Measurements from ENCODE around the gene TBXAS1. TPM values are rescaled to one million over a fixed set of nuclear protein-coding genes. Genes with fewer than 3 reads are reported as not detected.
A peak's percentile ranks its signal among the peaks of the same experiment; 100 is the strongest.

Gene TBXAS1
- total and polyA plus RNA-seq, 2 donors (not counting 3 experiments of a cell fraction or from before 2014, with no cell fraction given), result 2.1 to 4.3 TPM

GRCh38 chr7:139914306-139915267 is 85.5 kb downstream of the TBXAS1 start:
- CTCF ChIA-PET, result interaction anchor here (0.6 to 1.5 kb wide), 4 partner anchors 14 to 269 kb away, joined by 3 to 5 read pairs (median 4); no protein-coding TSS in a partner anchor

GRCh38 chr7:139915268-139915863 is 86.3 kb downstream of the TBXAS1 start:
- no peaks in the 10 kb centered on the region for H3K27me3 ChIP-seq (ENCODE audit: control insufficient read depth in 2 of 2, insufficient read depth in 2 of 2, low read length in 2 of 2)
- no TSS peak for BruUV-seq (replicated peaks)
- peaks cover 30% of the 10 kb centered on the region for H3K4me1 ChIP-seq (ENCODE audit: control insufficient read depth, extremely low read depth, insufficient read depth, low read length)
- no peak for TF ChIP-seq MAX (IDR thresholded peaks at IDR 0.05; ENCODE audit: insufficient read depth, insufficient read length)
- ChIA-PET CTCF (interaction anchor here (0.6 to 1.5 kb wide), 4 partner anchors 14 to 270 kb away, joined by 3 to 5 read pairs (median 3); no protein-coding TSS in a partner anchor), POLR2A (no interaction called here)
- intact Hi-C loops (cut with micrococcal nuclease), result no loop called here
- no peak overlapping the region for H3K4me3 ChIP-seq (replicated peaks in 1 of 3; ENCODE audit: insufficient read depth in 1 of 3, low read depth in 1 of 3, low read length in 3 of 3)
- dilution Hi-C loops (cut with MboI; ENCODE audit: extremely low pct_ligation_motif_present, low sequenced_read_pairs), result no loop called here
- no peak overlapping the region for H3K4me2 ChIP-seq (ENCODE audit: insufficient read depth, low read length)
- no peaks in the 10 kb centered on the region for H3K79me2 ChIP-seq (ENCODE audit: control insufficient read depth, insufficient read depth, low read length)
- FAIRE-seq (no peak), DNase-seq (ENCODE audit: low read depth, low spot score) (no peak)
- no peaks in the 10 kb centered on the region for H3K9me3 ChIP-seq (replicated peaks; ENCODE audit: control insufficient read depth, insufficient read depth, low read length)
- no peak overlapping the region for H3K9ac ChIP-seq (replicated peaks; ENCODE audit: extremely low read depth, insufficient read depth, low read length)
- H2AFZ ChIP-seq (ENCODE audit: low read depth, low read length), result no peak overlapping the region
- no peaks in the 10 kb centered on the region for H3K9me1 ChIP-seq (replicated peaks; ENCODE audit: control insufficient read depth, extremely low read depth, insufficient read depth, low read length)
- H4K20me1 ChIP-seq (replicated peaks; ENCODE audit: control insufficient read depth, extremely low read depth, insufficient read depth, low read length), result no peaks in the 10 kb centered on the region
- H3K36me3 ChIP-seq (ENCODE audit: control insufficient read depth in 2 of 2, extremely low read depth in 1 of 2, insufficient read depth in 2 of 2, low read length in 2 of 2), result no peaks in the 10 kb centered on the region
- H3K27ac ChIP-seq (ENCODE audit: insufficient read depth, low read depth, low read length), result peak overlapping the region; percentile 72

More at GRCh38 chr7:139914306-139915267, 85.5 kb downstream of the TBXAS1 start:
- H3K9me3 ChIP-seq (replicated peaks; ENCODE audit: control insufficient read depth, insufficient read depth, low read length), result no peaks in the 10 kb centered on the region
- no peak overlapping the region for H3K4me2 ChIP-seq (ENCODE audit: insufficient read depth, low read length)
- H3K79me2 ChIP-seq (ENCODE audit: control insufficient read depth, insufficient read depth, low read length), result no peaks in the 10 kb centered on the region
- POLR2A ChIA-PET, result interaction anchor here (0.5 kb wide), 1 partner anchor 9 kb away, joined by 3 read pairs; no protein-coding TSS in a partner anchor
- TF ChIP-seq MAX (IDR thresholded peaks at IDR 0.05; ENCODE audit: insufficient read depth, insufficient read length) (no peak), GATA2 (IDR thresholded peaks at IDR 0.05; ENCODE audit: insufficient read depth, insufficient read length, low read depth, low read length) (peak; percentile 28)
- H3K4me3 ChIP-seq (replicated peaks in 1 of 3; ENCODE audit: insufficient read depth in 1 of 3, low read depth in 1 of 3, low read length in 3 of 3), result no peak overlapping the region
- FAIRE-seq, result peak; percentile 71
- no peaks in the 10 kb centered on the region for H3K9me1 ChIP-seq (replicated peaks; ENCODE audit: control insufficient read depth, extremely low read depth, insufficient read depth, low read length)
- peaks cover 30% of the 10 kb centered on the region for H3K4me1 ChIP-seq (ENCODE audit: control insufficient read depth, extremely low read depth, insufficient read depth, low read length)
- no peaks in the 10 kb centered on the region for H3K27me3 ChIP-seq (ENCODE audit: control insufficient read depth in 2 of 2, insufficient read depth in 2 of 2, low read length in 2 of 2)
- no TSS peak for BruUV-seq (replicated peaks)
- no peak overlapping the region for H3K27ac ChIP-seq (ENCODE audit: insufficient read depth, low read depth, low read length)
- DNase-seq (ENCODE audit: low read depth, low spot score), result peak; percentile 33
- no peaks in the 10 kb centered on the region for H3K36me3 ChIP-seq (ENCODE audit: control insufficient read depth in 2 of 2, extremely low read depth in 1 of 2, insufficient read depth in 2 of 2, low read length in 2 of 2)
- no peak overlapping the region for H3K9ac ChIP-seq (replicated peaks; ENCODE audit: extremely low read depth, insufficient read depth, low read length)
- H2AFZ ChIP-seq (ENCODE audit: low read depth, low read length), result no peak overlapping the region
- H4K20me1 ChIP-seq (replicated peaks; ENCODE audit: control insufficient read depth, extremely low read depth, insufficient read depth, low read length), result no peaks in the 10 kb centered on the region
- intact Hi-C loops (cut with micrococcal nuclease), result no loop called here
- dilution Hi-C loops (cut with MboI; ENCODE audit: extremely low pct_ligation_motif_present, low sequenced_read_pairs), result no loop called here
